T-helper 1 cell treated with Interleukin-12 subunit alpha and Interleukin-12 subunit beta and Interleukin-4 antibody, amounts not matched to agents 30 μg/mL and 1 μg/mL, for 36 hours (primary cell): Measurements from ENCODE around the gene OXNAD1.

Experiments used
- H3K27ac Mint-ChIP-seq: one replicate; pipeline ENCODE4 v1.8.0; 2021; ENCODE audit warnings: mild to moderate bottlenecking, mixed read lengths
- H3K27me3 Mint-ChIP-seq: one replicate; pipeline ENCODE4 v1.8.0; 2021; ENCODE audit warnings: low read depth, mixed read lengths
- H3K36me3 Mint-ChIP-seq: one replicate; pipeline ENCODE4 v1.8.0; 2021; ENCODE audit warnings: low read depth, mixed read lengths
- H3K4me1 Mint-ChIP-seq: one replicate; pipeline ENCODE4 v1.8.0; 2021; ENCODE audit warnings: low read depth, mixed read lengths
- H3K4me3 Mint-ChIP-seq: one replicate; pipeline ENCODE4 v1.8.0; 2021; ENCODE audit warnings: mild to moderate bottlenecking, moderate library complexity, mixed read lengths
- H3K9me3 Mint-ChIP-seq: one replicate; pipeline ENCODE4 v1.8.0; 2021; ENCODE audit warnings: mixed read lengths

OXNAD1 gene

GRCh38 chr3:16329036-16329825, 64.2 kb downstream of the OXNAD1 start:
- Mint-ChIP-seq H3K4me3 (no peak overlapping the region), H3K4me1 (peaks cover 23% of the 10 kb centered on the region), H3K9me3 (peaks cover 16% of the 10 kb centered on the region), H3K27me3 (no peaks in the 10 kb centered on the region), H3K36me3 (peaks cover 68% of the 10 kb centered on the region), H3K27ac (peak overlapping the region; percentile 60)

- Mint-ChIP-seq H3K36me3 (peaks cover 70% of the 10 kb centered on the region), H3K9me3 (peaks cover 16% of the 10 kb centered on the region), H3K4me1 (peaks cover 22% of the 10 kb centered on the region), H3K27me3 (no peaks in the 10 kb centered on the region), H3K27ac (no peak overlapping the region), H3K4me3 (no peak overlapping the region)
Measured at GRCh38 chr3:16329826-16330129, 64.8 kb downstream of the OXNAD1 start.

GRCh38 chr3:16330351-16330750, 65.3 kb downstream of the OXNAD1 start:
- no peak overlapping the region for H3K4me3 Mint-ChIP-seq
- no peak overlapping the region for H3K27ac Mint-ChIP-seq
- peaks cover 72% of the 10 kb centered on the region for H3K36me3 Mint-ChIP-seq
- no peaks in the 10 kb centered on the region for H3K27me3 Mint-ChIP-seq
- H3K4me1 Mint-ChIP-seq, result peaks cover 22% of the 10 kb centered on the region
- H3K9me3 Mint-ChIP-seq, result peaks cover 16% of the 10 kb centered on the region

- Mint-ChIP-seq H3K9me3 (peaks cover 16% of the 10 kb centered on the region), H3K4me1 (peaks cover 25% of the 10 kb centered on the region), H3K4me3 (no peak overlapping the region), H3K27ac (peak overlapping the region; percentile 21), H3K27me3 (no peaks in the 10 kb centered on the region), H3K36me3 (peaks cover 71% of the 10 kb centered on the region)
Measured at GRCh38 chr3:16331319-16331883, 66.4 kb downstream of the OXNAD1 start.

- Mint-ChIP-seq H3K4me1 (peaks cover 29% of the 10 kb centered on the region), H3K36me3 (peaks cover 70% of the 10 kb centered on the region), H3K27me3 (no peaks in the 10 kb centered on the region), H3K27ac (peak overlapping the region; percentile 77), H3K4me3 (no peak overlapping the region), H3K9me3 (peaks cover 16% of the 10 kb centered on the region)
Measured at GRCh38 chr3:16332904-16333426, 68.0 kb downstream of the OXNAD1 start.

- H3K27ac Mint-ChIP-seq, result peak overlapping the region; percentile 77
- H3K9me3 Mint-ChIP-seq, result peaks cover 16% of the 10 kb centered on the region
- H3K4me1 Mint-ChIP-seq, result peaks cover 47% of the 10 kb centered on the region
Measured at GRCh38 chr3:16334909-16335308, 69.9 kb downstream of the OXNAD1 start.

GRCh38 chr3:16335333-16335732, 70.3 kb downstream of the OXNAD1 start:
- peaks cover 74% of the 10 kb centered on the region for H3K36me3 Mint-ChIP-seq
- peaks cover 49% of the 10 kb centered on the region for H3K4me1 Mint-ChIP-seq
- peaks cover 16% of the 10 kb centered on the region for H3K9me3 Mint-ChIP-seq
- no peak overlapping the region for H3K4me3 Mint-ChIP-seq
- H3K27me3 Mint-ChIP-seq, result no peaks in the 10 kb centered on the region
- H3K27ac Mint-ChIP-seq, result peak overlapping the region; percentile 77

More at GRCh38 chr3:16334909-16335308, 69.9 kb downstream of the OXNAD1 start:
- H3K36me3 Mint-ChIP-seq, result peaks cover 75% of the 10 kb centered on the region
- no peaks in the 10 kb centered on the region for H3K27me3 Mint-ChIP-seq
- H3K4me3 Mint-ChIP-seq, result no peak overlapping the region

GRCh38 chr3:16335772-16336645, 71.0 kb downstream of the OXNAD1 start:
- Mint-ChIP-seq H3K27ac (peak overlapping the region; percentile 41), H3K9me3 (peaks cover 16% of the 10 kb centered on the region), H3K4me3 (no peak overlapping the region), H3K4me1 (peaks cover 49% of the 10 kb centered on the region), H3K27me3 (no peaks in the 10 kb centered on the region), H3K36me3 (peaks cover 72% of the 10 kb centered on the region)

GRCh38 chr3:16336825-16337224, 71.8 kb downstream of the OXNAD1 start:
- H3K4me1 Mint-ChIP-seq, result peaks cover 49% of the 10 kb centered on the region
- H3K36me3 Mint-ChIP-seq, result peaks cover 66% of the 10 kb centered on the region
- no peak overlapping the region for H3K4me3 Mint-ChIP-seq
- H3K27ac Mint-ChIP-seq, result no peak overlapping the region
- H3K27me3 Mint-ChIP-seq, result no peaks in the 10 kb centered on the region
- H3K9me3 Mint-ChIP-seq, result peaks cover 10% of the 10 kb centered on the region

GRCh38 chr3:16337856-16338540, 73.0 kb downstream of the OXNAD1 start:
- Mint-ChIP-seq H3K4me1 (peaks cover 45% of the 10 kb centered on the region), H3K4me3 (peak overlapping the region; percentile 69), H3K27me3 (no peaks in the 10 kb centered on the region), H3K27ac (peak overlapping the region; percentile 88), H3K9me3 (no peaks in the 10 kb centered on the region), H3K36me3 (peaks cover 59% of the 10 kb centered on the region)

GRCh38 chr3:16338999-16339398, 74.0 kb downstream of the OXNAD1 start:
- H3K36me3 Mint-ChIP-seq, result peaks cover 66% of the 10 kb centered on the region
- H3K4me1 Mint-ChIP-seq, result peaks cover 51% of the 10 kb centered on the region
- H3K27ac Mint-ChIP-seq, result peak overlapping the region; percentile 88
- H3K9me3 Mint-ChIP-seq, result no peaks in the 10 kb centered on the region
- H3K27me3 Mint-ChIP-seq, result no peaks in the 10 kb centered on the region
- H3K4me3 Mint-ChIP-seq, result no peak overlapping the region

- no peak overlapping the region for H3K27ac Mint-ChIP-seq
- no peaks in the 10 kb centered on the region for H3K9me3 Mint-ChIP-seq
- H3K27me3 Mint-ChIP-seq, result no peaks in the 10 kb centered on the region
- H3K4me3 Mint-ChIP-seq, result no peak overlapping the region
- H3K4me1 Mint-ChIP-seq, result peaks cover 50% of the 10 kb centered on the region
- peaks cover 71% of the 10 kb centered on the region for H3K36me3 Mint-ChIP-seq
Measured at GRCh38 chr3:16343101-16343500, 78.1 kb downstream of the OXNAD1 start.

- Mint-ChIP-seq H3K4me3 (no peak overlapping the region), H3K9me3 (no peaks in the 10 kb centered on the region), H3K27ac (peak overlapping the region; percentile 45), H3K27me3 (no peaks in the 10 kb centered on the region), H3K4me1 (peaks cover 32% of the 10 kb centered on the region), H3K36me3 (peaks cover 73% of the 10 kb centered on the region)
Measured at GRCh38 chr3:16346413-16347081, 81.5 kb downstream of the OXNAD1 start.

- Mint-ChIP-seq H3K4me3 (no peak overlapping the region), H3K4me1 (peaks cover 32% of the 10 kb centered on the region), H3K9me3 (no peaks in the 10 kb centered on the region), H3K27me3 (no peaks in the 10 kb centered on the region), H3K36me3 (peaks cover 72% of the 10 kb centered on the region), H3K27ac (no peak overlapping the region)
Measured at GRCh38 chr3:16347548-16347947, 82.5 kb downstream of the OXNAD1 start.
